Prostate gland (tissue), 2 donors: ENCODE results near the gene TSPAN15.

Experiments used
- CTCF ChIP-seq, 4 experiments: fragments of 200-600 bp in 2 of 4; fragments of 450-650 bp in 2 of 4; sonication (generic) in 2 of 4; IDR thresholded peaks; 1 replicate in 3 of 4; 2 replicates in 1 of 4; pipeline ENCODE4 v1.5.1; 2016 to 2019; ENCODE audit warnings: antibody characterized with exemption in 4 of 4, mild to moderate bottlenecking in 2 of 4, moderate library complexity in 2 of 4
- POLR2A ChIP-seq: fragments of 450-650 bp; IDR thresholded peaks from one replicate; pipeline ENCODE4 v1.6.1; 2016; ENCODE audit warnings: antibody characterized with exemption, mild to moderate bottlenecking
- POLR2AphosphoS5 ChIP-seq: sonication (generic); formaldehyde crosslinking; IDR thresholded peaks from one replicate; pipeline ENCODE4 v1.6.1; 2017; ENCODE audit warnings: antibody characterized with exemption

- TF ChIP-seq CTCF (IDR thresholded peaks at IDR 0.05) (no peak), POLR2A (no peak), POLR2AphosphoS5 (no peak)
Observed at GRCh38 chr10:69416695-69417094, 34.6 kb upstream of the TSPAN15 start, which contains the start of gene TACR2.
